Activated CD4-positive, alpha-beta T cell treated with anti-CD3 and anti-CD28 coated beads, Interleukin-2, amount 50 U/mL, for 1 hour (primary cell): ENCODE results near the gene PXYLP1.
A peak's percentile ranks its signal among the peaks of the same experiment; 100 is the strongest.

Experiments used
- DNase-seq: peaks from one replicate; pipeline ENCODE4 v3.0.0-alpha.2; 2020

The PXYLP1 gene

DNA sequence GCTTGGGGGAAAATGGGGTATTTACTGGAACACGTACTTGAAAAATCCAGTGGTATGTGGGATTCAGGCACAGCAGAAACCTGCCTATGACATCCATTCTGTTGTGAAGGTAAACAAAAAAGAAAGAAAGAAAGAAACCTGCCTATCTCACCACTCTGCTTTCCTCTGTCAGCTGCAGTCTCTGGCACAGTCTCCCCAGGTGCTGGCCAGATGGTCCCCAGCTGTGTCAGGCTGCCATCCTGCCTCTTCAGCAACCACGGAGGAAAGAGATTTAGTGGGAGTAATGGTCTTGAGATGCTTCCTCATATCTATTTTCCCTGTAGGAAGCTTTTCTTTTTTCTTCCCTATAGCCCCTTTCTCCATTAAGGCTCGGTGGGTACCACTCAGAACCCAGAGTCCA, 2.5 kb upstream of the PXYLP1 start:
- DNase-seq, result no peak

GRCh38 chr3:141230293-141230692, 1.3 kb upstream of the PXYLP1 start:
- no peak for DNase-seq

DNA sequence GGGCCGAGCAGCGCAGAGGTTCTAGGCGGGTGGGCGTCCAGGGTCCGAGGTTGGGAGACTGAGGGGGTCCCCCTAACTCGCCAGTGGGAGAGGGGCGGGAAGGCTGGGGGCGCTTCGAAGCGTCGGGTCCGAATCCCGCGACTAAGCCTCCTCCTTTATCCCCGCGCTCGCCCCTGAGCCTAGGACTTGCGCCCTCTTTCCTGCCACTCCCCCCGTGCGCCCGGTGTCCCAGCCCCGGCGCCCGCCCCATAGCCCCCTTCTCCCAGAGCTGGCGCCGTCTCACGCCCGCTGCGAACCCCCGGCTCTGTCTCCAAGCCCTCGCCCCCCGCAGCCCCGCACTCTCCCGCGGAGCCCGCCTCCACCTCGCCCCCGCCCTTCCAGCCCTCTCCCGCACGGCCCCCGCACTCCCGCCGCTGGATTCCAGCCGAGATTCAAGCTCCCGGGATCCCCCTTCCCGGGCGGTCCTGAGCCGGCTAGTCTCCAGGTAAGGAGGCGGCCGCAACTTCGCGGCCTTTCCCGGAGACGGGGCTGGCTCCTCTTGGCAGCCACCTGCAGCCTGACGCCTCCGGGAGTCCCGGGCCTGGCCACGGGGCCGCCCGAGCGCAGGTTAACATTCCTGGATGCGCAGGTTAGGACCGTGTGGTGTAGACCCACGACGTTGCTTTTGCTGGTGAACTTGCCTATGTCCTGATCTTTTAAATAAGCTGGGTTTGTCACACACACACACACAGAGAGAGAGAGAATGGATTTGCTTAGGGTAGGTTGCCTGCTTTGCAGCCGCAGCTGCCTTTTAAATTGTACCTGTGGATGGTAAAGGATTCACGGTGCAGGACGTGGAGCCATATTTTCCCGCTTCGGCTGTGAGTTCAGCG, 563 bp downstream of the PXYLP1 start:
- DNase-seq, result peak; percentile 29

DNA sequence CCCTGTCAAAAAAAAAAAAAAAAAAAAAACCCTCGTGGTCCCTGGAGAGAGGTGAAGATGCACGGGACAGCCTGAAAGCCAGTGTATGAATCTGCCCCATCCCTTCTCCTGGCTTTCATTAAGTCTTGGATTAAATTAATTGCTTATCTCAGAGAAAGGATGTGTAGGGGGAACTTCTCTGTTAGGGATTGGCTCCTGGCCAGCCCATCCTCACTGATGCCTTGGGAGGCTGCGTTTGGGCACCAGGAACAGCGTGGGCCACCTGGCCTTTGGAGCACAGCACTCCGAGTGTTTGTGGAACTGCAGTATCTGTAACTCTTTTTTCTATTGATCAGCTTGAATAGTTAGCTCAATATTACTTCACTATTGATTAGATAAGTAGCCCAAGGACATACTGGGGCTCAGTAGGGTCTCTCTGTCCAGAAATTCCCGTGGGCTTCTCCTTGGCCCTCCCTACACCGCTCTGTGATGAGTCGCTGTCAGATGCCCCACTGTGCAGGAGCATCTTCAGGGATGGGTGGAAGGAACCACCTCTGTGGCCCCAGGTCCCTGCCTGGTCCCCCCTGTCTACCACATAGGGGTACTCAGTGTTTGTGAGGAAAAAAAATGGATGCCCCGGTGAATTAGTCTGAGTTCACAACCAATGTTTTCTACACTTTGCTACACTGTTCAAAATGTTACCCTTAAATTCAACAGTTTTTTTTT, 2.0 kb downstream of the PXYLP1 start:
- no peak for DNase-seq

- DNase-seq, result no peak
Observed at GRCh38 chr3:141234283-141234682, 2.7 kb downstream of the PXYLP1 start.

DNA sequence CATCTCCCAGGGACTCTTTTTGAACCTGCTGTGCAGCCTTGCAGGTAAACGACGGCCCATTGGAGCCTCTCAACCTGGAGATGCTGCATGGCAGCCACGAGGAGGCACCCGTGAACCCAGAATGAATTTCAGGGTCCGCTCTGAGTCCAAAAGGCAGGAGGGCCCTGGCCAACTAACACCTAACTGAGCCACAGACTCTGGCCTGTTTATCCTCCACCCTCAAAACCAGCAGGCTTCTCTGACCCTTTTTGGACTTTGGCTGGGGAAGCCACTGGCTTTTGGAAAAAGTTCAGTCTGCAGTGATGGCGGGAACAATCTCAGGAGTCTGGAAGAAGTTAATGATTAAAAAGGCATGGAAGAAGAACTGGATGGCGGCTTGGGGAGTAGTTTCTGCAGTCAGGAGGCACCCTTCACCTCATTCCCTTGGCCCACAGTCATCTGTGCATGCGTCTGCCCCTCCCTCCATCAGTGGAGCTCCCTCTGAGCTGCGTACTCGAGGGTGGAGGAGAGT, 4.1 kb downstream of the PXYLP1 start:
- DNase-seq, result no peak

- no peak for DNase-seq
Observed at GRCh38 chr3:141236361-141236760, 4.7 kb downstream of the PXYLP1 start.

GRCh38 chr3:141237701-141238521, 6.3 kb downstream of the PXYLP1 start:
- no peak for DNase-seq

GRCh38 chr3:141239511-141240281, 8.1 kb downstream of the PXYLP1 start:
- no peak for DNase-seq

- DNase-seq, result no peak
Observed at GRCh38 chr3:141240286-141240685, 8.7 kb downstream of the PXYLP1 start.

DNA sequence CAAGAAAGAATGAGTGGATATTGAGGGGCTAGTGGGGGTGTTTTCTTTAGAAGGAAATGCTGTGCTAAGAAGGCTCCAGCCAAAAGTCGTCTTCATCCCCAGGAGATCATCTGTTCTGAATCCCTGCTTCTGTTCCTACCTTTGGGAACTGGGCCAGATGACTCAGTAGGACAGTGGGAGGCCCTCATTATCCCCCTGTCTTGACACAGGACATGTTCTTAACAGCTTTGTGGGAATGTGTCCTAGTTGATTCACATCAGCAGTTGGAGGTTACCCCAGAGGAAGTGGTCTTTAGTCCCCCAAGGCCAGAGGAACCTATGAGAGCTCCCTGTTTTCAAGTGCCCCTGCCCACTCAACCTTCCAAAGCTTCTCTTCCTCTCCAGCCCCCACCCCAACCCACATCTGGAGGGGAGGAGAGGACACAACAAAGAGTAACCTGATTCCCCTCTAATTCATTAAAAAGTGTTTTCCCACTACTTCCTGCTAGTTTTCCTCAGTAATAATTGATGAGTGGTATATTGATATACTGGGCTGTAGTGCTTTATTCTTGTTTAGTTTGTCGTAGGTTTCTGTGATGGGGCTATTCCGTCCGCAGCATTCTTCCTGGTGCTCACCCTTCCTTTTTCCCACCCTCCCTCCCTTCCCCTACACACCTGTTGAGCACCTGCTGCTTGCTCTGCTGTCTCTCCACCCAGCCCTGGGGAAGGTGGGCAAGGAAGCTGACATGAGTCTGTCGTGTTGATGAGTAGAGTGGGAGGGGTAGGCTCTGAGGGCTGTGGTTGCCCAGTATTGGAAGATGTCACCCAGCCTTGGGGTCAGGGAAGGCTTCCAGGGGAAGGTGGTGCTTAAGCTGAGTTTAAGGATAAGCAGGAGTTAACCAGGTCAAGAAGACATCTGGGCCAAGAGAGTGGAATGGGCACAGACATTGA, 9.3 kb downstream of the PXYLP1 start:
- DNase-seq, result no peak

- DNase-seq, result no peak
Observed at GRCh38 chr3:141241616-141242376, 10.2 kb downstream of the PXYLP1 start.

GRCh38 chr3:141242377-141243092, 10.9 kb downstream of the PXYLP1 start:
- no peak for DNase-seq

- peak; percentile 48 for DNase-seq
Observed at GRCh38 chr3:141243271-141243707, 11.7 kb downstream of the PXYLP1 start.

DNA sequence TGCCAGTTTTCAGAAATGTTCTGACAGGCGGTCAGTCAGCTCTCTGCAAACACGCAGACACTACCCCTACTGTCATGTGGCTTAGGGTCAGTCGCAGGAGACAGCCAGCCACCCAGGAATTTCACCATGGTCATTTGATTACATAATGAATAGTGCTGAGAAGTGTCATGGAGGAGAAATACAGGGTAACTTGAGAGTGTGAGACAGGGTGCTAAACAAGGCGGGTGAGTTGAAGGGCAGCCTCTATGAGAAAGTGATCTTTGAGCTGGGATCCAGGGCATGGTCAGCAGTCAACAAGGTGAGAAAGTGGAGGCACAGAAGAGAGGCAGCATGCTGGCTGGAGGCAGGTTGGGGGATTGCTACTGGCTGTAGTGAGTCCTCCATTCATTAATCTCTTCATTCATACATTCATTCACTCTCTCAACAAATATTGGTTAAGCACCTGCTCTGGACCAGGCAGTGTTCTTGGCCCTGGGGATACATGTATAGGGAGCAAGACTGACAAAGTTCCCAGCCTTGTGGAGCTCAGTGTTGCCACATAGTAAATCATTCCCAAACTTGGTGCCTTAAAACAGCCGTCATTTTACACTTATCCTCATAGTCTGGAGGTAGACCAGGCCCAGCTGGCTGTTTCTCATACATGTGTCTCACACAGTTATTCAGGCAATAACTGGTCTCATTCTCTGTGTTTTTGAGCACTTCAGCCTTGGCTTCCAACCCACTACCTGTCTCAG, 14.8 kb downstream of the PXYLP1 start:
- no peak for DNase-seq

DNA sequence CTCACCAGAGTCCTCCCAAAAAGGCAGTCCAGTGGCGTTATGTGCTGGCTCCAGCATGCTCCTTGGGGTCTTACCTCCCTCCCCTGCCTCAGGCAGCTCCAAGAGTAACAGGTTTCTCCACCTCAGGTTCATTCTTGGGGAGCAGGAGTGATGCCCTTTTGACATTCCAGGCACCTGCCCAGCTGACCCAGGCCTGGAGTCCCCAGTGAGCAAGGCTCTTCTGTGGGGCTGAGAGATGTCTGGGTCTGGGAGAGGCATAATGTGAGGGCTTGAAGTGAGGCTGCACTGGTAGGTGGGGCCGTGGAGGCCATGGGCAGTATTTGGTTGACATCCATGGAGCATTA, 15.3 kb downstream of the PXYLP1 start:
- no peak for DNase-seq

- no peak for DNase-seq
Observed at GRCh38 chr3:141248064-141248463, 16.4 kb downstream of the PXYLP1 start.

GRCh38 chr3:141249041-141249440, 17.4 kb downstream of the PXYLP1 start:
- DNase-seq, result no peak

DNA sequence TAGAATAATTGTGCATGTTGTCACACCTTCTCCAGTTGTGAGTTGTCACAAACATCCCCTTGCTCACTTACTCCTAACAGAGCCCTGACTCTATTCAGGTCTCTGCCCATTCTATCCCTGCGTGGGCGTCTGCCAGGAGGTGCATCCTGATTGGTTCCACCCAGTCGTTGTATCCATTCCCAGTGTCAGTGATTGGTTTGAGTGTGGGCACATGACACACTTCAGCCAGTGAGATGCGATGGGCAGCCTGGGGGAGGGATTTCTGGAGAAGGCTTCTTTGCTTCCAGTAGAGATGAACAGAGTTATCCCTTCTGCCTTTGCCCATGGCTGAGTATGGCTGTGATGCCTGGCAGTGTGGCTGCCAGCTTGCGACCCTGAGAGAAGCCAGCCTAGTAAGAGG, 18.7 kb downstream of the PXYLP1 start:
- no peak for DNase-seq
